ENCODE data around the gene ABCC9.

GRCh38 chr12:21912318-21912717, 28.9 kb downstream of the ABCC9 start:
- TF ChIP-seq CTCF (conservative IDR thresholded peaks at IDR 0.05 in 1 of 2, IDR thresholded peaks at IDR 0.05 in 1 of 2; ENCODE audit: extremely low read depth in 1 of 2, insufficient read depth in 1 of 2, low read depth in 1 of 2, low read length in 2 of 2), result no peak
- no peak for TF ChIP-seq EZH2 (IDR thresholded peaks at IDR 0.05; ENCODE audit: borderline replicate concordance, low read length)

Data from mammary epithelial cell (primary cell).